Upper lobe of left lung (tissue), 4 donors: ENCODE measurements around the gene RNF17.

Source experiments
- EP300 ChIP-seq, 4 donors: sonication (generic); formaldehyde crosslinking; IDR thresholded peaks; one replicate each; pipeline ENCODE4 v1.5.1; 2017; ENCODE audit warnings: antibody characterized with exemption in 4 of 4, control low read depth in 2 of 4
- POLR2A ChIP-seq, 4 donors: fragments of 450-650 bp; IDR thresholded peaks; one replicate each; pipeline ENCODE4 v1.5.1; 2016 to 2017; ENCODE audit warnings: antibody characterized with exemption in 4 of 4, mild to moderate bottlenecking in 2 of 4
- POLR2AphosphoS5 ChIP-seq, 2 donors: sonication (generic); formaldehyde crosslinking; IDR thresholded peaks; one replicate each; pipeline ENCODE4 v1.5.1; 2017; ENCODE audit warnings: antibody characterized with exemption in 2 of 2
- TF ChIP-seq, protein P1 (sequence below), 6 experiments: fragments of 450-650 bp in 4 of 6; fragments of 200-600 bp in 2 of 6; sonication (generic) in 2 of 6; IDR thresholded peaks; one replicate each; pipeline ENCODE4 v1.5.1; 2016 to 2019; ENCODE audit warnings: antibody characterized with exemption in 6 of 6

DNA sequence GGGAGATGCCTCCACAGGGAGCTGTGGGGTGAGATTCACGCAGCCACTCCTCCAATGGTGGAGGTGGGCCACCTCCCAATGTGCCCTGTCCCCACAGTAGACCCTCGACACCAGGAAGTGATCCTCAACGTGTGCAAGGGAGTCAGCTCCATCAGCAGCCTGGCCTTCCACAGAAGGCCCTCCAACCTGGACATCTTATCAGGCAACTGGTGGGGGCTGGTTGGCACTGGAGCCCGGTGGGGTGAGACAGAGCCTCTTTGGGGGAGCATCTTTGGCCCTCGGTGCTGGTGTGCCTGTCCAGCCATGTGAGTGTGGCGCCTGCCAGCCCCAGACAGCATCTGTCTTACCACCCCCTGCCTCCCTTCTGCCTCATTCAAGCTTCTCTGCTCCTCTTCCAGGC, 19.7 kb upstream of the RNF17 start:
- TF ChIP-seq, protein P1, sequence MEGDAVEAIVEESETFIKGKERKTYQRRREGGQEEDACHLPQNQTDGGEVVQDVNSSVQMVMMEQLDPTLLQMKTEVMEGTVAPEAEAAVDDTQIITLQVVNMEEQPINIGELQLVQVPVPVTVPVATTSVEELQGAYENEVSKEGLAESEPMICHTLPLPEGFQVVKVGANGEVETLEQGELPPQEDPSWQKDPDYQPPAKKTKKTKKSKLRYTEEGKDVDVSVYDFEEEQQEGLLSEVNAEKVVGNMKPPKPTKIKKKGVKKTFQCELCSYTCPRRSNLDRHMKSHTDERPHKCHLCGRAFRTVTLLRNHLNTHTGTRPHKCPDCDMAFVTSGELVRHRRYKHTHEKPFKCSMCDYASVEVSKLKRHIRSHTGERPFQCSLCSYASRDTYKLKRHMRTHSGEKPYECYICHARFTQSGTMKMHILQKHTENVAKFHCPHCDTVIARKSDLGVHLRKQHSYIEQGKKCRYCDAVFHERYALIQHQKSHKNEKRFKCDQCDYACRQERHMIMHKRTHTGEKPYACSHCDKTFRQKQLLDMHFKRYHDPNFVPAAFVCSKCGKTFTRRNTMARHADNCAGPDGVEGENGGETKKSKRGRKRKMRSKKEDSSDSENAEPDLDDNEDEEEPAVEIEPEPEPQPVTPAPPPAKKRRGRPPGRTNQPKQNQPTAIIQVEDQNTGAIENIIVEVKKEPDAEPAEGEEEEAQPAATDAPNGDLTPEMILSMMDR (IDR thresholded peaks at IDR 0.05) = no peak
- TF ChIP-seq POLR2A (IDR thresholded peaks at IDR 0.05) = no peak
- TF ChIP-seq EP300 (IDR thresholded peaks at IDR 0.05) = no peak
- no peak for TF ChIP-seq POLR2AphosphoS5 (IDR thresholded peaks at IDR 0.05)
